ENCODE data around the gene ZW10.

DNA sequence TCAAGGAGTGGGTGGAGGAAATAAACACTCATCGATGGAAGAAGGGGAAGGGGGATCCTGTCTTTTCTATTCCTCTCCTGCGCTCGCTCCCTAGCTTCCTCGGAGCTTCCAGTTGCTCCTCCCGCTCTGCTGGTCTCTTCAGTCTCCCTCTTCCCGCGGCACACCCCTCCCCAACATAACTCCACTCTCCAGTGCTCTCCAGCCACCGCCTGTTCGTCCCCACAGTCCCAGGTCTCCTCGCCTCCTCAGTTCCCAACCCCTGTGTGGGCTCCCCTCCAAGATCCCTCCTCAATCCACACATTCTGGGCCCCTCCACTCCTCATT is 438 bp downstream of the ZW10 start:
- TF ChIP-seq FOXM1 (IDR thresholded peaks at IDR 0.05; ENCODE audit: borderline replicate concordance) (no peak), SP1 (IDR thresholded peaks at IDR 0.05) (no peak), FOXA1 (IDR thresholded peaks at IDR 0.05) (no peak)
- TF ChIP-seq, protein P1, sequence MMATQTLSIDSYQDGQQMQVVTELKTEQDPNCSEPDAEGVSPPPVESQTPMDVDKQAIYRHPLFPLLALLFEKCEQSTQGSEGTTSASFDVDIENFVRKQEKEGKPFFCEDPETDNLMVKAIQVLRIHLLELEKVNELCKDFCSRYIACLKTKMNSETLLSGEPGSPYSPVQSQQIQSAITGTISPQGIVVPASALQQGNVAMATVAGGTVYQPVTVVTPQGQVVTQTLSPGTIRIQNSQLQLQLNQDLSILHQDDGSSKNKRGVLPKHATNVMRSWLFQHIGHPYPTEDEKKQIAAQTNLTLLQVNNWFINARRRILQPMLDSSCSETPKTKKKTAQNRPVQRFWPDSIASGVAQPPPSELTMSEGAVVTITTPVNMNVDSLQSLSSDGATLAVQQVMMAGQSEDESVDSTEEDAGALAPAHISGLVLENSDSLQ (IDR thresholded peaks at IDR 0.05), result no peak
